ENCODE data around the gene GREM1. TPM values are rescaled to one million over a fixed set of nuclear protein-coding genes. Genes with fewer than 3 reads are reported as not detected.

The GREM1 gene
- total RNA-seq, 2 experiments from 2014 or later, result not detected

DNA sequence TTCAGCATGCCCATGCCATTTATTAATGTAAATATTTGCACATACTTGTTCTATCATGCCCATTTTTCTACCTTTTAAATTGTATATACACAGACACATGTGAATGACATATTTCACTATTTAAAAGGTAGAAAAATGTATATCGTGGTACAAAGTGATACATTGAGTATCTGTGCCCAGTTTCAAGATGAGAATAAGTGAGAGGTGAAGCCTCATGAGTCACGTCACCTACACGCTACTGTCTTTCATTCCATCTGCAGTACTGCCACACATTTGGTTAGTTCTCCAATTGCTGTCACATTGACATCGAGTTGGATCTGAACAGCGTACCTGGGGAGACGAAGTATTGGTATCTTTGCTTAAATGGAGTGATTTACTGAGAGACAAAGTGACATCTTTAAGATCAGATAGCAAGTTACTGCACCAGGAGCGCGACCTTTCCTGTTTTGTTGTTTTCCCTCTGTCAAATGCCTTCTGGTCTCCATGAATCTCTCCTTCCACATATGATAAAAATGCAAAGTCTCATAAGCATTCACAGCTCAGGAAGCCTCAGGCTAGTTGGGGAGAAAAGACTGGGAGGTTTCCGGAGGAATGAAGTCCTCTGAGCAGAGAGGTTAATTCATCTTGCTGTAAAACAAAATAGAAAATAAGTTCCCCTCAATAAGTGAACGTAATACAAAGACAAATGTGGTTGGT is 12.0 kb downstream of the GREM1 start:
- no peak for DNase-seq
- peaks cover 4 to 10% of the 10 kb centered on the region in 2 experiments for H3K27me3 ChIP-seq (ENCODE audit: control insufficient read depth in 1 of 2, insufficient read depth in 2 of 2, low read length in 2 of 2)
- ChIA-PET CTCF (no interaction called here), POLR2A (no interaction called here)
- no peak overlapping the region for H3K4me3 ChIP-seq (ENCODE audit: low read length)
- Mint-ChIP-seq H3K4me1 (ENCODE audit: low read depth) (no peaks in the 10 kb centered on the region), H3K27ac (no peak overlapping the region), H3K9me3 (peaks cover 2% of the 10 kb centered on the region), H3K36me3 (ENCODE audit: low read depth) (no peaks in the 10 kb centered on the region), H3K4me3 (no peak overlapping the region), H3K27me3 (peaks cover 67% of the 10 kb centered on the region)
- no peak for ATAC-seq (ENCODE audit: poor library complexity)
- H3K36me3 ChIP-seq (ENCODE audit: insufficient read depth, low read length), result no peaks in the 10 kb centered on the region
- peaks cover 0 to 6% of the 10 kb centered on the region in 2 experiments for H3K9me3 ChIP-seq (ENCODE audit: control insufficient read depth in 1 of 2, insufficient read depth in 1 of 2, low read length in 2 of 2)
- H3K4me1 ChIP-seq (ENCODE audit: insufficient read depth, low read length), result no peaks in the 10 kb centered on the region
- intact Hi-C loops (cut with DNase I, micrococcal nuclease), result no loop called here
- no peak for TF ChIP-seq CTCF (IDR thresholded peaks at IDR 0.05)
- H3K27ac ChIP-seq (ENCODE audit: low read depth in 1 of 2, low read length in 2 of 2), result no peak overlapping the region

DNA sequence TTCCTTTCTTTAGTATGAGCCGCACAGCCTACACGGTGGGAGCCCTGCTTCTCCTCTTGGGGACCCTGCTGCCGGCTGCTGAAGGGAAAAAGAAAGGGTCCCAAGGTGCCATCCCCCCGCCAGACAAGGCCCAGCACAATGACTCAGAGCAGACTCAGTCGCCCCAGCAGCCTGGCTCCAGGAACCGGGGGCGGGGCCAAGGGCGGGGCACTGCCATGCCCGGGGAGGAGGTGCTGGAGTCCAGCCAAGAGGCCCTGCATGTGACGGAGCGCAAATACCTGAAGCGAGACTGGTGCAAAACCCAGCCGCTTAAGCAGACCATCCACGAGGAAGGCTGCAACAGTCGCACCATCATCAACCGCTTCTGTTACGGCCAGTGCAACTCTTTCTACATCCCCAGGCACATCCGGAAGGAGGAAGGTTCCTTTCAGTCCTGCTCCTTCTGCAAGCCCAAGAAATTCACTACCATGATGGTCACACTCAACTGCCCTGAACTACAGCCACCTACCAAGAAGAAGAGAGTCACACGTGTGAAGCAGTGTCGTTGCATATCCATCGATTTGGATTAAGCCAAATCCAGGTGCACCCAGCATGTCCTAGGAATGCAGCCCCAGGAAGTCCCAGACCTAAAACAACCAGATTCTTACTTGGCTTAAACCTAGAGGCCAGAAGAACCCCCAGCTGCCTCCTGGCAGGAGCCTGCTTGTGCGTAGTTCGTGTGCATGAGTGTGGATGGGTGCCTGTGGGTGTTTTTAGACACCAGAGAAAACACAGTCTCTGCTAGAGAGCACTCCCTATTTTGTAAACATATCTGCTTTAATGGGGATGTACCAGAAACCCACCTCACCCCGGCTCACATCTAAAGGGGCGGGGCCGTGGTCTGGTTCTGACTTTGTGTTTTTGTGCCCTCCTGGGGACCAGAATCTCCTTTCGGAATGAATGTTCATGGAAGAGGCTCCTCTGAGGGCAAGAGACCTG is 13.2 kb downstream of the GREM1 start:
- peak in 1 of 14 experiments; percentile 50 for DNase-seq
- ChIA-PET CTCF (no interaction called here), POLR2A (no interaction called here)
- Histone ChIP-seq H3K36me3 (ENCODE audit: insufficient read depth, low read length) (no peaks in the 10 kb centered on the region), H3K27me3 (ENCODE audit: control insufficient read depth in 1 of 2, insufficient read depth in 2 of 2, low read length in 2 of 2) (peaks cover 4 to 10% of the 10 kb centered on the region in 2 experiments), H3K9me3 (ENCODE audit: control insufficient read depth in 1 of 2, insufficient read depth in 1 of 2, low read length in 2 of 2) (peaks cover 0 to 6% of the 10 kb centered on the region in 2 experiments), H3K4me1 (ENCODE audit: insufficient read depth, low read length) (no peaks in the 10 kb centered on the region), H3K27ac (ENCODE audit: low read depth in 1 of 2, low read length in 2 of 2) (no peak overlapping the region), H3K4me3 (ENCODE audit: low read length) (no peak overlapping the region)
- peaks cover 2% of the 10 kb centered on the region for H3K9me3 Mint-ChIP-seq
- H3K27ac Mint-ChIP-seq, result no peak overlapping the region
- intact Hi-C loops (cut with DNase I, micrococcal nuclease), result no loop called here
- H3K36me3 Mint-ChIP-seq (ENCODE audit: low read depth), result no peaks in the 10 kb centered on the region
- H3K27me3 Mint-ChIP-seq, result peaks cover 55% of the 10 kb centered on the region
- no peaks in the 10 kb centered on the region for H3K4me1 Mint-ChIP-seq (ENCODE audit: low read depth)
- ATAC-seq (ENCODE audit: poor library complexity), result no peak
- H3K4me3 Mint-ChIP-seq, result no peak overlapping the region
- no peak for TF ChIP-seq CTCF (IDR thresholded peaks at IDR 0.05)

DNA sequence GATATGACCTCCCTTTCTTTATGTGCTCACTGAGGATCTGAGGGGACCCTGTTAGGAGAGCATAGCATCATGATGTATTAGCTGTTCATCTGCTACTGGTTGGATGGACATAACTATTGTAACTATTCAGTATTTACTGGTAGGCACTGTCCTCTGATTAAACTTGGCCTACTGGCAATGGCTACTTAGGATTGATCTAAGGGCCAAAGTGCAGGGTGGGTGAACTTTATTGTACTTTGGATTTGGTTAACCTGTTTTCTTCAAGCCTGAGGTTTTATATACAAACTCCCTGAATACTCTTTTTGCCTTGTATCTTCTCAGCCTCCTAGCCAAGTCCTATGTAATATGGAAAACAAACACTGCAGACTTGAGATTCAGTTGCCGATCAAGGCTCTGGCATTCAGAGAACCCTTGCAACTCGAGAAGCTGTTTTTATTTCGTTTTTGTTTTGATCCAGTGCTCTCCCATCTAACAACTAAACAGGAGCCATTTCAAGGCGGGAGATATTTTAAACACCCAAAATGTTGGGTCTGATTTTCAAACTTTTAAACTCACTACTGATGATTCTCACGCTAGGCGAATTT is 14.9 kb downstream of the GREM1 start:
- Histone ChIP-seq H3K36me3 (ENCODE audit: insufficient read depth, low read length) (no peaks in the 10 kb centered on the region), H3K27me3 (ENCODE audit: control insufficient read depth in 1 of 2, insufficient read depth in 2 of 2, low read length in 2 of 2) (peaks cover 4 to 10% of the 10 kb centered on the region in 2 experiments), H3K27ac (ENCODE audit: low read depth in 1 of 2, low read length in 2 of 2) (no peak overlapping the region), H3K9me3 (ENCODE audit: control insufficient read depth in 1 of 2, insufficient read depth in 1 of 2, low read length in 2 of 2) (peaks cover 0 to 6% of the 10 kb centered on the region in 2 experiments), H3K4me3 (ENCODE audit: low read length) (no peak overlapping the region), H3K4me1 (ENCODE audit: insufficient read depth, low read length) (no peaks in the 10 kb centered on the region)
- TF ChIP-seq CTCF (IDR thresholded peaks at IDR 0.05), result no peak
- DNase-seq (no peak), ATAC-seq (ENCODE audit: poor library complexity) (no peak)
- H3K9me3 Mint-ChIP-seq, result peaks cover 2% of the 10 kb centered on the region
- peaks cover 45% of the 10 kb centered on the region for H3K27me3 Mint-ChIP-seq
- POLR2A ChIA-PET, result no interaction called here
- H3K36me3 Mint-ChIP-seq (ENCODE audit: low read depth), result no peaks in the 10 kb centered on the region
- H3K4me3 Mint-ChIP-seq, result no peak overlapping the region
- intact Hi-C loops (cut with DNase I, micrococcal nuclease), result no loop called here
- no peak overlapping the region for H3K27ac Mint-ChIP-seq
- CTCF ChIA-PET, result no interaction called here
- H3K4me1 Mint-ChIP-seq (ENCODE audit: low read depth), result no peaks in the 10 kb centered on the region

Data from CD4-positive, alpha-beta T cell (primary cell).